Measurements from ENCODE around the gene HTRA3. TPM values are rescaled to one million over a fixed set of nuclear protein-coding genes. Genes with fewer than 3 reads are reported as not detected.

HTRA3 gene
- total and polyA plus RNA-seq, 2 of the 8 experiments (the other 6 are each of a cell fraction or from before 2014, with no cell fraction given) = 3.2 to 5.8 TPM

DNA sequence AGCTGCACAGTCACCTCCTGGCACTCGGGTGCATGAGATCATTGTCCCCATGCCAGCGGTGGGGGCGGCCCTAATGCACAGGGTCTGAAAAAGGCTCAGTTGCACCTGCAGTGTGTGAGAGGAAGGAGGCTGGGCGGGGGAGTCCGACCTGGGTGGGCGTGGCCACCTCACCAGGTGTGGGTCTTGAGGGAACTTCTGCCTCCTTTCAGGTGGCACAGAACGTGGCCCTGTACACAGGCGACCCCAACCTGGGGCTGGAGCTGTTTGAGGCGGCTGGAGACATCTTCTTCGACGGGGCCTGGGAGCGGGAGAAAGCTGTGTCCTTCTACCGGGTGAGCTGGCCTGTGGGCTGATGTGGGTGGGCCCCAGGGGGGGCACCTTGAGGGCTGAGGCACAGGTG is 34.3 kb upstream of the HTRA3 start (continued):
- TF ChIP-seq, protein P1, sequence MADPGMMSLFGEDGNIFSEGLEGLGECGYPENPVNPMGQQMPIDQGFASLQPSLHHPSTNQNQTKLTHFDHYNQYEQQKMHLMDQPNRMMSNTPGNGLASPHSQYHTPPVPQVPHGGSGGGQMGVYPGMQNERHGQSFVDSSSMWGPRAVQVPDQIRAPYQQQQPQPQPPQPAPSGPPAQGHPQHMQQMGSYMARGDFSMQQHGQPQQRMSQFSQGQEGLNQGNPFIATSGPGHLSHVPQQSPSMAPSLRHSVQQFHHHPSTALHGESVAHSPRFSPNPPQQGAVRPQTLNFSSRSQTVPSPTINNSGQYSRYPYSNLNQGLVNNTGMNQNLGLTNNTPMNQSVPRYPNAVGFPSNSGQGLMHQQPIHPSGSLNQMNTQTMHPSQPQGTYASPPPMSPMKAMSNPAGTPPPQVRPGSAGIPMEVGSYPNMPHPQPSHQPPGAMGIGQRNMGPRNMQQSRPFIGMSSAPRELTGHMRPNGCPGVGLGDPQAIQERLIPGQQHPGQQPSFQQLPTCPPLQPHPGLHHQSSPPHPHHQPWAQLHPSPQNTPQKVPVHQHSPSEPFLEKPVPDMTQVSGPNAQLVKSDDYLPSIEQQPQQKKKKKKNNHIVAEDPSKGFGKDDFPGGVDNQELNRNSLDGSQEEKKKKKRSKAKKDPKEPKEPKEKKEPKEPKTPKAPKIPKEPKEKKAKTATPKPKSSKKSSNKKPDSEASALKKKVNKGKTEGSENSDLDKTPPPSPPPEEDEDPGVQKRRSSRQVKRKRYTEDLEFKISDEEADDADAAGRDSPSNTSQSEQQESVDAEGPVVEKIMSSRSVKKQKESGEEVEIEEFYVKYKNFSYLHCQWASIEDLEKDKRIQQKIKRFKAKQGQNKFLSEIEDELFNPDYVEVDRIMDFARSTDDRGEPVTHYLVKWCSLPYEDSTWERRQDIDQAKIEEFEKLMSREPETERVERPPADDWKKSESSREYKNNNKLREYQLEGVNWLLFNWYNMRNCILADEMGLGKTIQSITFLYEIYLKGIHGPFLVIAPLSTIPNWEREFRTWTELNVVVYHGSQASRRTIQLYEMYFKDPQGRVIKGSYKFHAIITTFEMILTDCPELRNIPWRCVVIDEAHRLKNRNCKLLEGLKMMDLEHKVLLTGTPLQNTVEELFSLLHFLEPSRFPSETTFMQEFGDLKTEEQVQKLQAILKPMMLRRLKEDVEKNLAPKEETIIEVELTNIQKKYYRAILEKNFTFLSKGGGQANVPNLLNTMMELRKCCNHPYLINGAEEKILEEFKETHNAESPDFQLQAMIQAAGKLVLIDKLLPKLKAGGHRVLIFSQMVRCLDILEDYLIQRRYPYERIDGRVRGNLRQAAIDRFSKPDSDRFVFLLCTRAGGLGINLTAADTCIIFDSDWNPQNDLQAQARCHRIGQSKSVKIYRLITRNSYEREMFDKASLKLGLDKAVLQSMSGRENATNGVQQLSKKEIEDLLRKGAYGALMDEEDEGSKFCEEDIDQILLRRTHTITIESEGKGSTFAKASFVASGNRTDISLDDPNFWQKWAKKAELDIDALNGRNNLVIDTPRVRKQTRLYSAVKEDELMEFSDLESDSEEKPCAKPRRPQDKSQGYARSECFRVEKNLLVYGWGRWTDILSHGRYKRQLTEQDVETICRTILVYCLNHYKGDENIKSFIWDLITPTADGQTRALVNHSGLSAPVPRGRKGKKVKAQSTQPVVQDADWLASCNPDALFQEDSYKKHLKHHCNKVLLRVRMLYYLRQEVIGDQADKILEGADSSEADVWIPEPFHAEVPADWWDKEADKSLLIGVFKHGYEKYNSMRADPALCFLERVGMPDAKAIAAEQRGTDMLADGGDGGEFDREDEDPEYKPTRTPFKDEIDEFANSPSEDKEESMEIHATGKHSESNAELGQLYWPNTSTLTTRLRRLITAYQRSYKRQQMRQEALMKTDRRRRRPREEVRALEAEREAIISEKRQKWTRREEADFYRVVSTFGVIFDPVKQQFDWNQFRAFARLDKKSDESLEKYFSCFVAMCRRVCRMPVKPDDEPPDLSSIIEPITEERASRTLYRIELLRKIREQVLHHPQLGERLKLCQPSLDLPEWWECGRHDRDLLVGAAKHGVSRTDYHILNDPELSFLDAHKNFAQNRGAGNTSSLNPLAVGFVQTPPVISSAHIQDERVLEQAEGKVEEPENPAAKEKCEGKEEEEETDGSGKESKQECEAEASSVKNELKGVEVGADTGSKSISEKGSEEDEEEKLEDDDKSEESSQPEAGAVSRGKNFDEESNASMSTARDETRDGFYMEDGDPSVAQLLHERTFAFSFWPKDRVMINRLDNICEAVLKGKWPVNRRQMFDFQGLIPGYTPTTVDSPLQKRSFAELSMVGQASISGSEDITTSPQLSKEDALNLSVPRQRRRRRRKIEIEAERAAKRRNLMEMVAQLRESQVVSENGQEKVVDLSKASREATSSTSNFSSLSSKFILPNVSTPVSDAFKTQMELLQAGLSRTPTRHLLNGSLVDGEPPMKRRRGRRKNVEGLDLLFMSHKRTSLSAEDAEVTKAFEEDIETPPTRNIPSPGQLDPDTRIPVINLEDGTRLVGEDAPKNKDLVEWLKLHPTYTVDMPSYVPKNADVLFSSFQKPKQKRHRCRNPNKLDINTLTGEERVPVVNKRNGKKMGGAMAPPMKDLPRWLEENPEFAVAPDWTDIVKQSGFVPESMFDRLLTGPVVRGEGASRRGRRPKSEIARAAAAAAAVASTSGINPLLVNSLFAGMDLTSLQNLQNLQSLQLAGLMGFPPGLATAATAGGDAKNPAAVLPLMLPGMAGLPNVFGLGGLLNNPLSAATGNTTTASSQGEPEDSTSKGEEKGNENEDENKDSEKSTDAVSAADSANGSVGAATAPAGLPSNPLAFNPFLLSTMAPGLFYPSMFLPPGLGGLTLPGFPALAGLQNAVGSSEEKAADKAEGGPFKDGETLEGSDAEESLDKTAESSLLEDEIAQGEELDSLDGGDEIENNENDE (IDR thresholded peaks at IDR 0.05; ENCODE audit: insufficient replicate concordance, low read length) = no peak
- TF ChIP-seq SIRT6 (IDR thresholded peaks at IDR 0.05; ENCODE audit: low read length) (no peak), JUND (IDR thresholded peaks at IDR 0.05; ENCODE audit: low read length) (no peak), MAFK (IDR thresholded peaks at IDR 0.05; ENCODE audit: low read depth, low read length) (no peak), SAP30 (IDR thresholded peaks at IDR 0.05; ENCODE audit: insufficient read depth, insufficient replicate concordance, low read length) (no peak), CEBPB (IDR thresholded peaks at IDR 0.05; ENCODE audit: low read depth, low read length) (no peak), GABPA (IDR thresholded peaks at IDR 0.05; ENCODE audit: borderline replicate concordance, insufficient read depth, low read length) (no peak), CBX8 (IDR thresholded peaks at IDR 0.05; ENCODE audit: borderline replicate concordance, low read depth, low read length) (no peak), YY1 (IDR thresholded peaks at IDR 0.05; ENCODE audit: low read depth, low read length) (no peak)

Data from H1 (cell line).